HG03139 (cell line): ENCODE measurements around the gene ASB8.
"Not testable (repeated sequence)": the region's sequence is repeated elsewhere in the genome, so short reads cannot be mapped to it uniquely, and the experiment has no call there.

Experiments
- ATAC-seq: cut with Tn5 transposase; IDR thresholded peaks from one replicate; pipeline ENCODE4 v1.9.1; 2021; ENCODE audit not compliant: unreplicated experiment

ASB8 gene

GRCh38 chr12:48142818-48143674, 14.3 kb downstream of the ASB8 start:
- no peak for ATAC-seq

GRCh38 chr12:48135027-48135426, 22.3 kb downstream of the ASB8 start:
- ATAC-seq = no peak

- no peak for ATAC-seq
These were observed 24.5 kb downstream of the ASB8 start for GRCh38 chr12:48132826-48133225.

- no peak for ATAC-seq
These were observed 25.8 kb downstream of the ASB8 start for GRCh38 chr12:48131517-48131916.

- no peak for ATAC-seq
These were observed 27.9 kb downstream of the ASB8 start for GRCh38 chr12:48129376-48129775.

- no peak for ATAC-seq
These were observed 28.5 kb downstream of the ASB8 start for GRCh38 chr12:48128800-48129199.

- ATAC-seq = no peak
These were observed 30.2 kb downstream of the ASB8 start for GRCh38 chr12:48126953-48127630.

GRCh38 chr12:48125985-48126384, 31.3 kb downstream of the ASB8 start:
- ATAC-seq = no peak

GRCh38 chr12:48125542-48125941, 31.8 kb downstream of the ASB8 start:
- ATAC-seq = not testable (repeated sequence)

- no peak for ATAC-seq
These were observed 34.1 kb downstream of the ASB8 start for GRCh38 chr12:48123169-48123568.

- no peak for ATAC-seq
These were observed 35.1 kb downstream of the ASB8 start for GRCh38 chr12:48122065-48122834.

- ATAC-seq = no peak
These were observed 35.8 kb downstream of the ASB8 start for GRCh38 chr12:48121522-48121921.

- ATAC-seq = no peak
These were observed 37.5 kb downstream of the ASB8 start for GRCh38 chr12:48119834-48120195.

GRCh38 chr12:48119078-48119833, 38.1 kb downstream of the ASB8 start, which contains the start of gene PFKM:
PFKM (plus strand) TSS chr12:48119364; CDS start chr12:48122775, 3,411 bp downstream.
- peak; percentile 98 for ATAC-seq

- ATAC-seq = no peak
These were observed 38.9 kb downstream of the ASB8 start for GRCh38 chr12:48118284-48118871.

GRCh38 chr12:48115957-48116356, 41.4 kb downstream of the ASB8 start:
- ATAC-seq = no peak

GRCh38 chr12:48111312-48111693, 46.0 kb downstream of the ASB8 start:
- ATAC-seq = not testable (repeated sequence)

- no peak for ATAC-seq
These were observed 46.5 kb downstream of the ASB8 start for GRCh38 chr12:48110691-48111311.

- ATAC-seq = no peak
These were observed 47.9 kb downstream of the ASB8 start for GRCh38 chr12:48109424-48109823.
